Stimulated activated CD4-positive, alpha-beta T cell treated with anti-CD3 and anti-CD28 coated beads, Interleukin-4, amount 100 ng/mL, for 24 hours (primary cell): ENCODE measurements around the gene TMEFF2.
A peak's percentile ranks its signal among the peaks of the same experiment; 100 is the strongest.

Experiments used
- DNase-seq: peaks from one replicate; pipeline ENCODE4 v3.0.0-alpha.2; 2020

Gene TMEFF2

GRCh38 chr2:192194866-192195547, at the start of gene TMEFF2:
Gene TMEFF2 (minus strand): TSS chr2:192194933. CDS start chr2:192194524, 409 bp downstream.
- peak; percentile 57 for DNase-seq

GRCh38 chr2:192243488-192243887, 48.8 kb upstream of the TMEFF2 start:
- no peak for DNase-seq

GRCh38 chr2:192236136-192236535, 41.4 kb upstream of the TMEFF2 start:
- no peak for DNase-seq

- no peak for DNase-seq
Measured at GRCh38 chr2:192230889-192231453, 36.2 kb upstream of the TMEFF2 start.

- no peak for DNase-seq
Measured at GRCh38 chr2:192228685-192229084, 34.0 kb upstream of the TMEFF2 start.

- no peak for DNase-seq
Measured at GRCh38 chr2:192218970-192219369, 24.2 kb upstream of the TMEFF2 start.

GRCh38 chr2:192218377-192218776, 23.6 kb upstream of the TMEFF2 start:
- no peak for DNase-seq

- no peak for DNase-seq
Measured at GRCh38 chr2:192216336-192216735, 21.6 kb upstream of the TMEFF2 start.

GRCh38 chr2:192215096-192215877, 20.6 kb upstream of the TMEFF2 start:
- no peak for DNase-seq

GRCh38 chr2:192208848-192209247, 14.1 kb upstream of the TMEFF2 start:
- DNase-seq, result no peak

- no peak for DNase-seq
Measured at GRCh38 chr2:192206399-192206798, 11.7 kb upstream of the TMEFF2 start.

- DNase-seq, result no peak
Measured at GRCh38 chr2:192203876-192204275, 9.1 kb upstream of the TMEFF2 start.

- DNase-seq, result no peak
Measured at GRCh38 chr2:192202373-192202772, 7.6 kb upstream of the TMEFF2 start.

GRCh38 chr2:192201116-192201515, 6.4 kb upstream of the TMEFF2 start:
- DNase-seq, result no peak

- DNase-seq, result no peak
Measured at GRCh38 chr2:192197357-192197756, 2.6 kb upstream of the TMEFF2 start.

- DNase-seq, result no peak
Measured at GRCh38 chr2:192196421-192197194, 1.9 kb upstream of the TMEFF2 start.

GRCh38 chr2:192195548-192196418, 1.1 kb upstream of the TMEFF2 start:
- no peak for DNase-seq

GRCh38 chr2:192194265-192194865, 368 bp downstream of the TMEFF2 start:
- peak; percentile 18 for DNase-seq

GRCh38 chr2:192190474-192190873, 4.3 kb downstream of the TMEFF2 start:
- no peak for DNase-seq

- DNase-seq, result no peak
Measured at GRCh38 chr2:192186806-192187205, 7.9 kb downstream of the TMEFF2 start.

- DNase-seq, result no peak
Measured at GRCh38 chr2:192184349-192184748, 10.4 kb downstream of the TMEFF2 start.

- DNase-seq, result no peak
Measured at GRCh38 chr2:192183296-192183695, 11.4 kb downstream of the TMEFF2 start.
